GM19455 (cell line): Measurements from ENCODE around the gene KCP.

Experiments used
- ATAC-seq: cut with Tn5 transposase; IDR thresholded peaks from one replicate; pipeline ENCODE4 v1.9.1; 2021; ENCODE audit not compliant: unreplicated experiment

Gene KCP

GRCh38 chr7:128888756-128889095, 21.8 kb downstream of the KCP start:
- ATAC-seq, result no peak

- no peak for ATAC-seq
Measured at GRCh38 chr7:128888039-128888755, 22.3 kb downstream of the KCP start.

GRCh38 chr7:128887169-128888038, 23.1 kb downstream of the KCP start:
- no peak for ATAC-seq

- no peak for ATAC-seq
Measured at GRCh38 chr7:128886391-128887168, 23.9 kb downstream of the KCP start.

- no peak for ATAC-seq
Measured at GRCh38 chr7:128885370-128886187, 24.9 kb downstream of the KCP start.

GRCh38 chr7:128884561-128885369, 25.7 kb downstream of the KCP start:
- no peak for ATAC-seq

GRCh38 chr7:128883622-128884448, 26.7 kb downstream of the KCP start:
- peak; percentile 78 for ATAC-seq

- no peak for ATAC-seq
Measured at GRCh38 chr7:128882134-128882533, 28.4 kb downstream of the KCP start.

- no peak for ATAC-seq
Measured at GRCh38 chr7:128881458-128882125, 28.9 kb downstream of the KCP start.

GRCh38 chr7:128880791-128881457, 29.6 kb downstream of the KCP start:
- ATAC-seq, result no peak

GRCh38 chr7:128879939-128880746, 30.4 kb downstream of the KCP start:
- no peak for ATAC-seq

GRCh38 chr7:128879461-128879938, 31.0 kb downstream of the KCP start:
- no peak for ATAC-seq

GRCh38 chr7:128878226-128879105, 32.0 kb downstream of the KCP start:
- ATAC-seq, result no peak

GRCh38 chr7:128877756-128878120, 32.8 kb downstream of the KCP start:
- ATAC-seq, result no peak

GRCh38 chr7:128876978-128877755, 33.3 kb downstream of the KCP start:
- no peak for ATAC-seq
